ENCODE data around the gene FBXL14.

Gene FBXL14

GRCh38 chr12:1582709-1583050, 11.7 kb downstream of the FBXL14 start:
- WGBS: 85% methylated on average over 2 of the region's 4 CpGs
- H4K91ac ChIP-seq (ENCODE audit: low read length): no peak overlapping the region
- no peak overlapping the region for H3K23ac ChIP-seq (ENCODE audit: low read length in 2 of 2)

GRCh38 chr12:1581973-1582708, 12.2 kb downstream of the FBXL14 start:
- Histone ChIP-seq H2BK15ac (ENCODE audit: low read depth, poor library complexity, severe bottlenecking) (no peak overlapping the region), H4K91ac (ENCODE audit: low read length) (no peak overlapping the region), H3K36me3 (ENCODE audit: control insufficient read depth in 1 of 2, insufficient read depth in 2 of 2, low read depth in 1 of 2, low read length in 2 of 2) (peaks cover 0 to 8% of the 10 kb centered on the region in 2 experiments), H2BK5ac (ENCODE audit: low read depth, low read length, poor library complexity, severe bottlenecking) (no peak overlapping the region), H3K18ac (ENCODE audit: low read depth in 1 of 2, low read length in 2 of 2) (no peak overlapping the region), H4K8ac (ENCODE audit: low read length) (no peak overlapping the region), H3K14ac (ENCODE audit: low read length in 2 of 2) (no peak overlapping the region), H3K4me3 (ENCODE audit: insufficient read depth in 1 of 2, low read depth in 1 of 2, low read length in 2 of 2) (no peak overlapping the region), H2AFZ (ENCODE audit: low read depth, low read length) (no peak overlapping the region), H3K9ac (ENCODE audit: low read length) (peak overlapping the region; percentile 63), H2BK120ac (ENCODE audit: low read depth, low read length) (no peak overlapping the region), H3K4ac (ENCODE audit: low read depth in 1 of 2, low read length in 2 of 2) (no peak overlapping the region), H2AK5ac (ENCODE audit: low read length, severe bottlenecking) (no peak overlapping the region), H3K4me2 (ENCODE audit: low read length, poor library complexity, severe bottlenecking) (no peak overlapping the region), H3K27ac (ENCODE audit: low read length, poor library complexity, severe bottlenecking) (no peak overlapping the region), H3K23ac (ENCODE audit: low read length in 2 of 2) (no peak overlapping the region), H2BK12ac (ENCODE audit: low read length in 2 of 2) (no peak overlapping the region), H3K4me1 (ENCODE audit: control insufficient read depth, insufficient read depth, low read depth, low read length) (peaks cover 14% of the 10 kb centered on the region), H3K9me3 (ENCODE audit: control insufficient read depth, low read length) (no peaks in the 10 kb centered on the region), H3K79me1 (replicated peaks; ENCODE audit: low read length, poor library complexity, severe bottlenecking) (peaks cover 17% of the 10 kb centered on the region), H3K27me3 (ENCODE audit: control insufficient read depth in 1 of 2, insufficient read depth in 1 of 2, low read length in 2 of 2) (no peaks in the 10 kb centered on the region)
- 87% methylated on average over 10 of the region's 11 CpGs for WGBS
- DNase-seq: no peak

More at GRCh38 chr12:1582709-1583050, 11.7 kb downstream of the FBXL14 start:
- no peak for DNase-seq
- no peak overlapping the region for H2AFZ ChIP-seq (ENCODE audit: low read depth, low read length)
- no peak overlapping the region for H4K8ac ChIP-seq (ENCODE audit: low read length)
- H3K79me1 ChIP-seq (replicated peaks; ENCODE audit: low read length, poor library complexity, severe bottlenecking): peaks cover 18% of the 10 kb centered on the region
- H3K36me3 ChIP-seq (ENCODE audit: control insufficient read depth in 1 of 2, insufficient read depth in 2 of 2, low read depth in 1 of 2, low read length in 2 of 2): peaks cover 0 to 8% of the 10 kb centered on the region in 2 experiments
- H3K27me3 ChIP-seq (ENCODE audit: control insufficient read depth in 1 of 2, insufficient read depth in 1 of 2, low read length in 2 of 2): no peaks in the 10 kb centered on the region
- no peak overlapping the region for H3K4me2 ChIP-seq (ENCODE audit: low read length, poor library complexity, severe bottlenecking)
- peak overlapping the region; percentile 63 for H3K9ac ChIP-seq (ENCODE audit: low read length)
- peaks cover 14% of the 10 kb centered on the region for H3K4me1 ChIP-seq (ENCODE audit: control insufficient read depth, insufficient read depth, low read depth, low read length)
- no peak overlapping the region for H3K4me3 ChIP-seq (ENCODE audit: insufficient read depth in 1 of 2, low read depth in 1 of 2, low read length in 2 of 2)
- H2BK15ac ChIP-seq (ENCODE audit: low read depth, poor library complexity, severe bottlenecking): no peak overlapping the region
- no peak overlapping the region for H2BK120ac ChIP-seq (ENCODE audit: low read depth, low read length)
- H3K4ac ChIP-seq (ENCODE audit: low read depth in 1 of 2, low read length in 2 of 2): no peak overlapping the region
- H3K27ac ChIP-seq (ENCODE audit: low read length, poor library complexity, severe bottlenecking): no peak overlapping the region
- H3K14ac ChIP-seq (ENCODE audit: low read length in 2 of 2): no peak overlapping the region
- H2BK5ac ChIP-seq (ENCODE audit: low read depth, low read length, poor library complexity, severe bottlenecking): no peak overlapping the region
- peak overlapping the region; percentile 12 for H2AK5ac ChIP-seq (ENCODE audit: low read length, severe bottlenecking)
- no peaks in the 10 kb centered on the region for H3K9me3 ChIP-seq (ENCODE audit: control insufficient read depth, low read length)
- no peak overlapping the region for H3K18ac ChIP-seq (ENCODE audit: low read depth in 1 of 2, low read length in 2 of 2)
- H2BK12ac ChIP-seq (ENCODE audit: low read length in 2 of 2): peak overlapping the region in 1 of 2 experiments; percentile 37

- Histone ChIP-seq H2BK120ac (ENCODE audit: low read depth, low read length) (no peak overlapping the region), H3K4ac (ENCODE audit: low read depth in 1 of 2, low read length in 2 of 2) (no peak overlapping the region)
- DNase-seq: no peak
These were observed 13.9 kb downstream of the FBXL14 start for GRCh38 chr12:1580526-1580925.

GRCh38 chr12:1579651-1580435, 14.5 kb downstream of the FBXL14 start:
- no peak for DNase-seq
- H3K27me3 ChIP-seq (ENCODE audit: control insufficient read depth in 1 of 2, insufficient read depth in 1 of 2, low read length in 2 of 2): no peaks in the 10 kb centered on the region
- no peak overlapping the region for H3K9ac ChIP-seq (ENCODE audit: low read length)

More at GRCh38 chr12:1580526-1580925, 13.9 kb downstream of the FBXL14 start:
- no peak overlapping the region for H2BK5ac ChIP-seq (ENCODE audit: low read depth, low read length, poor library complexity, severe bottlenecking)
- H2AK5ac ChIP-seq (ENCODE audit: low read length, severe bottlenecking): peak overlapping the region; percentile 14
- peaks cover 13% of the 10 kb centered on the region for H3K79me1 ChIP-seq (replicated peaks; ENCODE audit: low read length, poor library complexity, severe bottlenecking)
- H3K18ac ChIP-seq (ENCODE audit: low read depth in 1 of 2, low read length in 2 of 2): no peak overlapping the region
- H3K14ac ChIP-seq (ENCODE audit: low read length in 2 of 2): no peak overlapping the region
- H3K4me1 ChIP-seq (ENCODE audit: control insufficient read depth, insufficient read depth, low read depth, low read length): peaks cover 23% of the 10 kb centered on the region
- H2BK15ac ChIP-seq (ENCODE audit: low read depth, poor library complexity, severe bottlenecking): no peak overlapping the region
- H2BK12ac ChIP-seq (ENCODE audit: low read length in 2 of 2): no peak overlapping the region
- no peak overlapping the region for H3K9ac ChIP-seq (ENCODE audit: low read length)
- no peak overlapping the region for H3K27ac ChIP-seq (ENCODE audit: low read length, poor library complexity, severe bottlenecking)
- no peak overlapping the region for H4K91ac ChIP-seq (ENCODE audit: low read length)
- no peak overlapping the region for H4K8ac ChIP-seq (ENCODE audit: low read length)
- 100% methylated on average over 2 of the region's 3 CpGs for WGBS
- H3K4me2 ChIP-seq (ENCODE audit: low read length, poor library complexity, severe bottlenecking): no peak overlapping the region
- peaks cover 0 to 8% of the 10 kb centered on the region in 2 experiments for H3K36me3 ChIP-seq (ENCODE audit: control insufficient read depth in 1 of 2, insufficient read depth in 2 of 2, low read depth in 1 of 2, low read length in 2 of 2)
- no peak overlapping the region for H3K23ac ChIP-seq (ENCODE audit: low read length in 2 of 2)
- no peaks in the 10 kb centered on the region for H3K9me3 ChIP-seq (ENCODE audit: control insufficient read depth, low read length)
- H3K27me3 ChIP-seq (ENCODE audit: control insufficient read depth in 1 of 2, insufficient read depth in 1 of 2, low read length in 2 of 2): no peaks in the 10 kb centered on the region
- no peak overlapping the region for H3K4me3 ChIP-seq (ENCODE audit: insufficient read depth in 1 of 2, low read depth in 1 of 2, low read length in 2 of 2)
- no peak overlapping the region for H2AFZ ChIP-seq (ENCODE audit: low read depth, low read length)

More at GRCh38 chr12:1579651-1580435, 14.5 kb downstream of the FBXL14 start:
- Histone ChIP-seq H3K4me2 (ENCODE audit: low read length, poor library complexity, severe bottlenecking) (no peak overlapping the region), H3K14ac (ENCODE audit: low read length in 2 of 2) (no peak overlapping the region), H3K4me3 (ENCODE audit: insufficient read depth in 1 of 2, low read depth in 1 of 2, low read length in 2 of 2) (no peak overlapping the region), H3K4ac (ENCODE audit: low read depth in 1 of 2, low read length in 2 of 2) (no peak overlapping the region), H2BK15ac (ENCODE audit: low read depth, poor library complexity, severe bottlenecking) (no peak overlapping the region), H3K36me3 (ENCODE audit: control insufficient read depth in 1 of 2, insufficient read depth in 2 of 2, low read depth in 1 of 2, low read length in 2 of 2) (peaks cover 0 to 8% of the 10 kb centered on the region in 2 experiments), H3K79me1 (replicated peaks; ENCODE audit: low read length, poor library complexity, severe bottlenecking) (peaks cover 13% of the 10 kb centered on the region), H3K4me1 (ENCODE audit: control insufficient read depth, insufficient read depth, low read depth, low read length) (peaks cover 26% of the 10 kb centered on the region), H3K27ac (ENCODE audit: low read length, poor library complexity, severe bottlenecking) (peak overlapping the region; percentile 2), H3K18ac (ENCODE audit: low read depth in 1 of 2, low read length in 2 of 2) (no peak overlapping the region), H2AFZ (ENCODE audit: low read depth, low read length) (no peak overlapping the region), H2BK12ac (ENCODE audit: low read length in 2 of 2) (no peak overlapping the region), H4K91ac (ENCODE audit: low read length) (no peak overlapping the region), H2AK5ac (ENCODE audit: low read length, severe bottlenecking) (peak overlapping the region; percentile 5), H3K9me3 (ENCODE audit: control insufficient read depth, low read length) (no peaks in the 10 kb centered on the region), H2BK120ac (ENCODE audit: low read depth, low read length) (no peak overlapping the region), H4K8ac (ENCODE audit: low read length) (no peak overlapping the region), H3K23ac (ENCODE audit: low read length in 2 of 2) (no peak overlapping the region), H2BK5ac (ENCODE audit: low read depth, low read length, poor library complexity, severe bottlenecking) (no peak overlapping the region)
- 54% methylated on average over 10 of the region's 11 CpGs for WGBS

All from mesenchymal stem cell (in vitro differentiated cells and primary cell).